Naive thymus-derived CD8-positive, alpha-beta T cell (primary cell): ENCODE results near the gene ASCC2. TPM values are rescaled to one million over a fixed set of nuclear protein-coding genes. Genes with fewer than 3 reads are reported as not detected.

Source experiments
- ATAC-seq, 2 donors: fragments of 150-1000 bp; cut with Tn5 transposase in 1 of 2; sonication (Bioruptor Pico), chemical (Tn5 transposase) in 1 of 2; 1 replicate in 1 of 2; 2 replicates in 1 of 2; pipeline ENCODE4 v1.10.0; 2021; ENCODE audit warnings: mild to moderate bottlenecking in 2 of 2, moderate library complexity in 2 of 2
- POLR2A ChIA-PET: fragments of 350-600 bp; sonication (Branson Sonifier 250); formaldehyde crosslinking; loops from one replicate; lab custom pipeline; 2021; ENCODE audit warnings: antibody characterized with exemption; lab: Charles Lee
- DNase-seq, 10 donors: peaks; one replicate each; pipeline versions ENCODE4 v3.0.0 to v3.0.0-alpha.2; 2020 to 2022
- H3K27ac Mint-ChIP-seq, 10 donors: one replicate each; pipeline ENCODE4 v1.8.0; 2020 to 2022; ENCODE audit warnings: mild to moderate bottlenecking in 10 of 10, mixed read lengths in 10 of 10, moderate library complexity in 4 of 10, inconsistent platforms in 1 of 10
- H3K27me3 Mint-ChIP-seq, 5 donors: one replicate each; pipeline ENCODE4 v1.8.0; 2021 to 2022; ENCODE audit warnings: mixed read lengths in 5 of 5
- H3K36me3 Mint-ChIP-seq, 3 donors: one replicate each; pipeline ENCODE4 v1.8.0; 2020 to 2022; ENCODE audit warnings: mixed read lengths in 3 of 3, mild to moderate bottlenecking in 2 of 3, inconsistent platforms in 1 of 3
- H3K4me1 Mint-ChIP-seq, 4 donors: one replicate each; pipeline ENCODE4 v1.8.0; 2021 to 2022; ENCODE audit warnings: mixed read lengths in 4 of 4
- H3K4me3 Mint-ChIP-seq, 10 donors: one replicate each; pipeline ENCODE4 v1.8.0; 2020 to 2022; ENCODE audit warnings: mild to moderate bottlenecking in 10 of 10, mixed read lengths in 10 of 10, moderate library complexity in 6 of 10, inconsistent platforms in 1 of 10
- H3K9me3 Mint-ChIP-seq, 9 donors: one replicate each; pipeline ENCODE4 v1.8.0; 2020 to 2022; ENCODE audit warnings: mixed read lengths in 9 of 9, mild to moderate bottlenecking in 3 of 9, inconsistent platforms in 1 of 9, moderate library complexity in 1 of 9
- polyA plus RNA-seq, 3 donors: library from polyadenylated mRNA; unstranded; fragments of 300-500 nt; fragmentation: Illumina TruSeq; gene quantifications; one replicate each; pipeline ENCODE4 v1.2.3, GENCODE V29; 2021
- total RNA-seq, 8 experiments: library from RNA in 2 of 8; stranded (reverse) in 2 of 8; gene quantifications; one replicate each; pipeline ENCODE4 v1.2.3 and lab custom pipeline; 2021 to 2026

ASCC2 gene
- total and polyA plus RNA-seq, 5 experiments from 2014 or later, result 41.2 to 87.7 (median 72.7) TPM

DNA sequence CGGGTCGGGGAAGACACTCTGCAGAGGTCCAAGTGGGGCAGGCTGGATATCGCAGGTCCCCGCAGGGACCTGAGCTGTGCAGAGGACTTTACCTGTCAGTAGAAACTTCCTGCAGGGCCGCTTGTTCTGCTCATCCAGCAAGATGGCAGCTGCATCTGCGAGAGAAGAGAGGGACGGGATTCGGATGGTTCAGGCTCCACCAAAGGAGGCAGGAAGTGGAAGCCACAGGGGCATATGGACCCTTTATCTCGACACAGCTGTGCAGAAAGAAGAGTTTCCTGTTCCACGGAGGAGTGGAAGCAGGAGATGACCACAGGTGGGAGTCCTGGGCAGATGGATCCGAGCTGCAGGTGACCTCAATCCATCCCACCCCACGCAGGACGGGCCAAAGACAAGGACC is 95.7 kb downstream of the ASCC2 start:
- Mint-ChIP-seq H3K4me3 (no peak overlapping the region), H3K27ac (peak overlapping the region in 5 of 10 donors; percentile 32 to 76 (median 55)), H3K9me3 (no peaks in the 10 kb centered on the region), H3K27me3 (no peaks in the 10 kb centered on the region), H3K4me1 (peaks cover 0 to 10% (median 4%) of the 10 kb centered on the region in 4 donors), H3K36me3 (peaks cover 0 to 46% (median 22%) of the 10 kb centered on the region in 3 donors)
- DNase-seq, result peak in 1 of 10 donors; percentile 23
- POLR2A ChIA-PET, result interaction anchor here (0.8 kb wide), 1 partner anchor 16 kb away, joined by 3 read pairs; no protein-coding TSS in a partner anchor
- ATAC-seq, result no peak

GRCh38 chr22:29741926-29742325 is 96.1 kb downstream of the ASCC2 start:
- POLR2A ChIA-PET, result no interaction called here
- no peak for ATAC-seq
- DNase-seq, result no peak
- Mint-ChIP-seq H3K4me3 (no peak overlapping the region), H3K9me3 (no peaks in the 10 kb centered on the region), H3K4me1 (peaks cover 0 to 10% (median 4%) of the 10 kb centered on the region in 4 donors), H3K27ac (peak overlapping the region in 3 of 10 donors; percentile 19 to 76 (median 32)), H3K27me3 (no peaks in the 10 kb centered on the region), H3K36me3 (peaks cover 0 to 47% (median 21%) of the 10 kb centered on the region in 3 donors)

DNA sequence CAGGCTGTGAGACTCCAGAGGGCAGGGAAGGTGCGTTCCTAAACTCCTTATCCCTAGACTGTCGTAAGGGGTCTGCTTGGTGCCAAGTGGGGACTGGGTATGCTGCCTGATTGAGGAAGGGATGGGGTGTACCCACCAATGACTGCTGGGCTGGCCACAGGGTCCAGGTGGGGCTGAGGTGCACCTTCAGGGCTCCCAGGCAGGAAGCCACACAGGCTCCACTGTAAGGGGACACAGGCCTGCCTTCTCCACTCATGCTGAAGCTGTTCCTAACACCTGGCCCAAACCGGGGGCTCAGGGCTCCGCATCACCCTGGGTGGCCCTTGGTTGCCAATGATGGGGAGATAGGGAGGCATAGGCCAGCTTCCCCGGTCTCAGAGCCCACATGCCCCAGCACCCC is 97.9 kb downstream of the ASCC2 start:
- H3K4me1 Mint-ChIP-seq, result peaks cover 0 to 10% (median 3%) of the 10 kb centered on the region in 4 donors
- no peak overlapping the region for H3K4me3 Mint-ChIP-seq
- ATAC-seq (no peak), DNase-seq (peak in 1 of 10 donors; percentile 35)
- peaks cover 0 to 39% (median 17%) of the 10 kb centered on the region in 3 donors for H3K36me3 Mint-ChIP-seq
- POLR2A ChIA-PET, result no interaction called here
- no peak overlapping the region for H3K27ac Mint-ChIP-seq
- no peaks in the 10 kb centered on the region for H3K9me3 Mint-ChIP-seq
- H3K27me3 Mint-ChIP-seq, result no peaks in the 10 kb centered on the region

DNA sequence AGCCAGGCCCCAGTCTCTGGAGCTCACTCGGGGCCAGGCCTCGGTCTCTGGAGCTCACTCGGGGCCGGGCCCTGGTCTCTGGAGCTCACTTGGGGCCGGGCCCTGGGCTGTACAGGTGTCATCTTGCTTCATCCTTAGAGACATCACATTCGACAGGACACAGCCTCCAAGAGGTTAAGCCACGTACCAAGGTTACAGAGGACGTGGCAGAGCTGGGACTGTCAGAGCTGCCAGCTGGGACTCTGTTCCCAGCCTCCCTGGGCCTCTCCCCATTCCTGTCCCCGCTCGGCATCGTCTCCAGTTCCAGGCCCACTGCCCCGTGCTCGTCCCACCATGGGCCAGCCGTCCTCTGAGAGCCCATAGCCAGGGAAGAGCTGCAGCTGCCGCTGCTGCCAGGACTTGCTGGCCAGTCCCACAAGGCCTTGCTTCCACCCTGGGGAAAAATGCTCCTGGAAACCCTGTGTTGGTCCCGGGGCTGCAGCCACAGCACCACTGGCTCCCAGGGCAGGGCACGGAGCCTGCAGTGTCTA is 98.7 kb downstream of the ASCC2 start:
- DNase-seq, result peak in 1 of 10 donors; percentile 59
- no peak overlapping the region for H3K4me3 Mint-ChIP-seq
- H3K27ac Mint-ChIP-seq, result no peak overlapping the region
- H3K36me3 Mint-ChIP-seq, result peaks cover 0 to 36% (median 15%) of the 10 kb centered on the region in 3 donors
- H3K9me3 Mint-ChIP-seq, result no peaks in the 10 kb centered on the region
- POLR2A ChIA-PET, result no interaction called here
- H3K4me1 Mint-ChIP-seq, result peaks cover 0 to 10% (median 5%) of the 10 kb centered on the region in 4 donors
- no peak for ATAC-seq
- H3K27me3 Mint-ChIP-seq, result no peaks in the 10 kb centered on the region

Other genes starting within 250 kb of the ASCC2 start
- gene NF2, start 234.6 kb downstream of the ASCC2 start, total RNA-seq, result 10 to 100 TPM; 23.6 to 25.4 TPM
- 10 to 100 TPM; 15.3 to 16.8 (median 15.5) TPM for gene NF2, start 234.6 kb downstream of the ASCC2 start, polyA plus RNA-seq
- gene CABP7, start 118.3 kb downstream of the ASCC2 start, total RNA-seq, result under 1 TPM in 1 of 2 experiments, not detected in 1; 0.11 TPM
- under 1 TPM; 0.06 to 0.09 (median 0.06) TPM for gene CABP7, start 118.3 kb downstream of the ASCC2 start, polyA plus RNA-seq
- gene ZMAT5, start 71.3 kb downstream of the ASCC2 start, total RNA-seq, result 10 to 100 TPM; 17.5 to 23.8 TPM
- gene ZMAT5, start 71.3 kb downstream of the ASCC2 start, polyA plus RNA-seq, result 10 to 100 TPM; 44.2 to 58.5 (median 46.3) TPM
- gene UQCR10, start 70.9 kb downstream of the ASCC2 start, total RNA-seq, result 10 to 100 TPM; 53.9 to 59.7 TPM
- 100 to 1,000 TPM; 288 to 333 (median 323) TPM for gene UQCR10, start 70.9 kb downstream of the ASCC2 start, polyA plus RNA-seq
- 10 to 100 TPM; 61.4 to 68.7 TPM for gene MTMR3, start 44.9 kb upstream of the ASCC2 start, total RNA-seq
- gene MTMR3, start 44.9 kb upstream of the ASCC2 start, polyA plus RNA-seq, result 10 to 100 TPM; 13.4 to 20.9 (median 14.9) TPM
- gene HORMAD2, start 242.2 kb upstream of the ASCC2 start, total RNA-seq, result not detected
- not detected for gene HORMAD2, start 242.2 kb upstream of the ASCC2 start, polyA plus RNA-seq